AG10803 (cell line): ENCODE results near the gene DDX5.

Experiments used
- DNase-seq: peaks from one replicate; pipeline ENCODE4 v3.0.0; 2010; ENCODE audit warnings: low read depth
- H3K4me3 ChIP-seq: 2 replicates; pipeline ENCODE4 v1.5.1; 2011; ENCODE audit warnings: mild to moderate bottlenecking, low read length, control low read depth
- TF ChIP-seq, protein P1 (sequence below): conservative IDR thresholded peaks from 2 replicates; pipeline ENCODE4 v1.5.1; 2011; ENCODE audit warnings: mild to moderate bottlenecking, low read length, control low read depth, inconsistent platforms

Gene DDX5

DNA sequence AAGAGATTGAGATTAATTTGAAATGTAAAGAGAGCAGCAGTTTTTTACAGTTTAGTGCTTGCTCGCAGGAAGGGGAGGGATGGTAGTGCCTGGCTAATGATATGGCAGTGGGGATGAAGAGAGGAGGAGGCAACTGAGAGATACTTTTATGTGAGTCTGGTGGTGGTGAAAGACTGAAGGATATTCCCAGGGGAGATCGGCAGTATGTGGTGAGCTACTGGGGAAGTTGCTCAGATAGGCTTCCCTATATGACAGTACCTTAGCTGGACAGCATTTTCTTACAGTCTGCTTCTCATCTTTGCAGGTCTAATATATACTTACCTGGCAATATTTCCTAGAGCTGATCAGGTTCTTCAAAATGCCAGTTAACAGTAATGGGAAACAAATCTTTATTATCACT is 9.3 kb upstream of the DDX5 start:
- no peak overlapping the region for H3K4me3 ChIP-seq
- no peak for DNase-seq
- TF ChIP-seq, protein P1, sequence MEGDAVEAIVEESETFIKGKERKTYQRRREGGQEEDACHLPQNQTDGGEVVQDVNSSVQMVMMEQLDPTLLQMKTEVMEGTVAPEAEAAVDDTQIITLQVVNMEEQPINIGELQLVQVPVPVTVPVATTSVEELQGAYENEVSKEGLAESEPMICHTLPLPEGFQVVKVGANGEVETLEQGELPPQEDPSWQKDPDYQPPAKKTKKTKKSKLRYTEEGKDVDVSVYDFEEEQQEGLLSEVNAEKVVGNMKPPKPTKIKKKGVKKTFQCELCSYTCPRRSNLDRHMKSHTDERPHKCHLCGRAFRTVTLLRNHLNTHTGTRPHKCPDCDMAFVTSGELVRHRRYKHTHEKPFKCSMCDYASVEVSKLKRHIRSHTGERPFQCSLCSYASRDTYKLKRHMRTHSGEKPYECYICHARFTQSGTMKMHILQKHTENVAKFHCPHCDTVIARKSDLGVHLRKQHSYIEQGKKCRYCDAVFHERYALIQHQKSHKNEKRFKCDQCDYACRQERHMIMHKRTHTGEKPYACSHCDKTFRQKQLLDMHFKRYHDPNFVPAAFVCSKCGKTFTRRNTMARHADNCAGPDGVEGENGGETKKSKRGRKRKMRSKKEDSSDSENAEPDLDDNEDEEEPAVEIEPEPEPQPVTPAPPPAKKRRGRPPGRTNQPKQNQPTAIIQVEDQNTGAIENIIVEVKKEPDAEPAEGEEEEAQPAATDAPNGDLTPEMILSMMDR, result no peak

DNA sequence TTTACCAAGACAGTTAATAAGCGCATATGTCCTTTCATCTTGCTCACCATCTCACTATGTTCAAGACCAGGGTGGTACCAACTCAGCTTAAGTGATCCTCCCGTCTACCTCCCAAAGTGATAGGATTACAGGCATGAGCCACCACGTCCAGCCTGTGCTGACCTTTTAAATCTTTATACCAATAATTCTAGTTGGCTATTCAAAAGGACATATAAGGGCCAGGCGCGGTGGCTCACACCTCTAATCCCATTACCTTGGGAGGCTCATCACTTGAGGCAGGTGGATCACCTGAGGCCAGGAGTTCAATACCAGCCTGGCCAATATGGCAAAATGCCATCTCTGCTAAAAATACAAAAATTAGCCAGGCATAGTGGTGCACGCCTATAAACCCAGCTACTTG is 3.1 kb upstream of the DDX5 start:
- no peak overlapping the region; the same call in 1 of the 2 replicates for H3K4me3 ChIP-seq
- TF ChIP-seq, protein P1, result no peak
- no peak for DNase-seq

DNA sequence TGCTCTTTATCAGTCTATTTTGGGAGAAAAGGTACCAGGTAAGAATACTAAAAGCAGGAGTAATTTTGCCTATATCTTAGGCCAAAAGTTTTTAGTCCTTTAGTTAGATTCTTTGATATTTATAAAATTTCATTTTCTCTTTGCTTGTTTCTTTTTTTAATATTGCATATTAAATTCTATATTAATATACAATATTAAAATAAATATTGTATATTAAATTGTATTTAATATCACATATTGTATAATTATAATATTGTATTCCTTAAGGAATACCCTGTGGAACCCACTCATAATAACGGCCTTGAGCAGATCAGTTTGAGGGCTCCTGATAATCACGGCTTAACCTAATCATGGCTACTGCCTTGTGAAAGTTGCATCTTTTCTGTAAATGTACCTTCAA is 2.6 kb upstream of the DDX5 start:
- H3K4me3 ChIP-seq, result peak overlapping the region; percentile 96; the same call in 1 of the 2 replicates
- TF ChIP-seq, protein P1, result no peak
- no peak for DNase-seq

DNA sequence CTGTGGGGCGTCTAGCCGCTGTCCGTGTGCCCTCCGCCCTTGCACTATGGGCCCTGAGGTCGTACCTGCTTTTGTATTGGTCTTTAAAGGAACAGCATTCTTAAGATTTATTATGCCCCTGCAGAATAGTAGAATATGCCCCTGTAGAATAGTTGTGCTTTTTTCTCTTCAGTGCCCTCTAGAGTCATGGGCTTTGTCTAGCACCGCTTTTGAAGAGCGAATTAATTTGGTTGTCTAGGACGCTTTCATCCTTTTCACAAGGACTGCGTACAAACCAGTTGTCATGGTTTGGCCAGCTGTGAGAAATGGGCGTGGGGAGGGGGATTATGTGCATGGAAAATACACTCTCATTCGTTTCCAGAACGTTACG is 1.3 kb upstream of the DDX5 start:
- peak overlapping the region; percentile 96 for H3K4me3 ChIP-seq
- TF ChIP-seq, protein P1, result peak; percentile 69

DNA sequence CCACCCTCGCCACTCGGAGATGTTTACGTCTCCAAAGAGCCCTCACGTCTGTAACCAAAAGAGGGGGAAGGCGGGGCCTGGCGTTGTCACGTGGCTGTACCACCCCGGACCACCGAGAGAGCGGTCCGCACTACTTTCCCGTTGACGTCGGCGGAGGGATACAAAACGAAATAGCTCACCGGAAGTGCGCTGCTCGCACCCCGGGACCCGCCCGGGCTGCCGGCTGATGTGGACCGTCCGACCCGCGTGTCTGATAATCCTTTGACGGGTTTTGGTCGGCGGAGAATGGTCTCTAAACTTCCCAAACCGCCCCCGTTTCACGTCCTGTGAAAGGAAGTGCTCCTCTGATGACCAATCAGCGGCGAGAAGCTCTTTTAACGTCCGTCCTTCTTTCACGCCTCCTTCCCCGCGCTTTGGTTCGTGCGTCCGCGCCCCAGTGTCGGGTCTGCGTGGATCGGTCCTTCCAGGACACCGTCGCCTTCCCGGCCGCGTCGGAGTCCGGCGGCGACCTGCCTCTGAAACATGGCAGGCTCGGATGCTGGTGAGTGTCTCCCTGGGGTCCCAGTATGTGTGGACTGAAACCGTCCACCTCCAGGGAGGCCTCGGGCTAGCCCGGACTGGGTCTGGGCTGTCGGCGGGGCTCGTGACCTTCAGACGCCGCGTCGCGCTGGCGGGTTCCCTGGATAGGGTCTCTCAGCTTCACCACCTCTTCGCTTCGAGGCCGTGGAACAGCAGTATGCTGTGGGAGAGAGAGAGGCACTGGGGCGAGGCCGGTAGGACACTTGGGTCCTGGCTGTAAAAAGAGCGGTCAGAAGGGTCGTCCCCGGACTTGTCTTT is 705 bp upstream of the DDX5 start, which contains the start of gene CEP95:
Gene CEP95, plus strand, starts transcription at position 402 of the 837 bp plus-strand sequence. Its CDS starts 121 bp downstream, at position 523.
- H3K4me3 ChIP-seq, result peak within 1 kb of the TSS; percentile 96
- peak; percentile 99 for DNase-seq
- TF ChIP-seq, protein P1, result no peak

More for the DNA sequence above, 1.3 kb upstream of the DDX5 start:
- DNase-seq, result peak; percentile 71

DNA sequence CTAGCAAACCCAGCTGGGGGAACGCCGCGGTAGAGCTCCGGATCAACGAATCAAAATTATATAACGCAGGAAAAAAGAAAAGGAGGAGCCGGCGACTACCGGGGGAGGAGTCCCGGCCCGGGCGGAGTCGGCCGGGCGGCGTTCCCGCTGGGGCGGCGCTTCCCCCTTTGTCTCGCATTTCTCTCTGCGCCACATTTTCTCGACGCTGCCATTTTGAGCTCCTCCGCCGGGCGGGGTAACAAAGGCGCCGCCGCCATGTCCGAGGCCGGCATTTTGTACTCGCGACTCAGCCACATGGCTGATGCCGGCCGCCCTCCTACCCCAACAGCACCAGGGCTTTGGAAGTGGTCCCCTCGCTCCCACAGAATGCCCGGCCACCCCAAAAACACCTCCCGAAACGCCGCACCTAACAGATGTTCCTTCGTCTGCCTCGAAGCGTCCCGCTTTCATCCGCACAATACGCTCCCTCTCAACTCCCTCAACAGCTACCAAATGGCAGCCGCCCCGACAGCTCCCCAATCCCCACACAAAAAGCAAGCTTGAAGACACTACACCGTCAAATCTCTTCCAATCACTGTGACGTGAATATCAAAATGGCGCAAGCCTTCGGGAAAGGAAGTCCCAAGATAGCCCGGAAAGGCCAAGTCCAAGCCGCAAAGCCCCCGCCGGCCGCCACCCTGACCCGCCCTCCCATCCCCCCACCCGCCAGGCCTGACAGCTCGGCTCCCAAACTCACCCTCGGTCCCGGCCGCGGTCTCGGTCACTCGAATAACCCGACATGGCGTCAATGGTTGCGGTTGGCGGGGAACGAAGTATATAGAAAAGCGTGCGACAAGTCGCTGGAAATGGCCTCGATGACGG is 519 bp downstream of the DDX5 start:
- H3K4me3 ChIP-seq, result peak overlapping the region; percentile 96
- TF ChIP-seq, protein P1, result no peak
- peak; percentile 90 for DNase-seq
